ENCODE data around the gene RAB3IL1. TPM values are rescaled to one million over a fixed set of nuclear protein-coding genes. Genes with fewer than 3 reads are reported as not detected.

Gene RAB3IL1
- total and polyA plus RNA-seq, 9 of the 15 experiments (the other 6 are each of a cell fraction or from before 2014, with no cell fraction given) = 0.15 to 42.6 (median 15.5) TPM

GRCh38 chr11:61880031-61880430, 37.3 kb downstream of the RAB3IL1 start:
- H3K9me1 ChIP-seq (ENCODE audit: control insufficient read depth, insufficient read depth, low read length) = no peaks in the 10 kb centered on the region
- H3K4me1 ChIP-seq (replicated peaks in 1 of 2; ENCODE audit: control insufficient read depth in 2 of 2, insufficient read depth in 2 of 2, low read length in 2 of 2) = peaks cover 8 to 54% of the 10 kb centered on the region in 2 experiments; a peak in 4 of 5 replicates
- H3K27ac ChIP-seq (ENCODE audit: extremely low read depth, low read depth, low read length) = no peak overlapping the region
- H2AFZ ChIP-seq (ENCODE audit: low read depth, low read length) = no peak overlapping the region
- H3K4me3 ChIP-seq = no peak overlapping the region
- ChIA-PET CTCF (ENCODE audit: low intra/inter-chr PET ratio) (no interaction called here), POLR2A (interaction anchor here (0.8 to 1.9 kb wide), 7 partner anchors 8 to 252 kb away, joined by 3 to 4 read pairs (median 3); partner anchors contain the start of gene FTH1)
- H3K9ac ChIP-seq (ENCODE audit: insufficient read depth in 1 of 2, low read depth in 2 of 2, low read length in 2 of 2) = peak overlapping the region in 1 of 2 experiments; percentile 85; a peak in 2 of 4 replicates
- DNase-seq (ENCODE audit: extremely low read depth in 1 of 4, low spot score in 3 of 4) = no peak
- no peaks in the 10 kb centered on the region for H3K9me3 ChIP-seq (replicated peaks; ENCODE audit: control insufficient read depth, insufficient read depth, low read depth, low read length)
- peaks cover 30% of the 10 kb centered on the region; the same call in 2 of the 3 replicates for H3K36me3 ChIP-seq (ENCODE audit: control insufficient read depth, insufficient read depth, low read length)
- WGBS (ENCODE audit: insufficient coverage, low coverage, missing lambda C conversion rate) = 89% methylated on average over 11 of the region's 11 CpGs
- no peak for FAIRE-seq
- peaks cover 6% of the 10 kb centered on the region for H3K79me2 ChIP-seq (ENCODE audit: control insufficient read depth, insufficient read depth, low read length)
- no peak for TF ChIP-seq TFAM (CRISPR knock-in tag; conservative IDR thresholded peaks at IDR 0.05)
- no peak for TF ChIP-seq KHSRP (IDR thresholded peaks at IDR 0.05)
- no peak for TF ChIP-seq MECOM (CRISPR knock-in tag; IDR thresholded peaks at IDR 0.05)
- TF ChIP-seq GABPB2 (CRISPR knock-in tag; conservative IDR thresholded peaks at IDR 0.05) = no peak
- no peak for TF ChIP-seq RFX5 (IDR thresholded peaks at IDR 0.05; ENCODE audit: low read depth, low read length)
- no peak for TF ChIP-seq TBL1XR1 (IDR thresholded peaks at IDR 0.05; ENCODE audit: low read length in 2 of 2)
- TF ChIP-seq ZNF668 (CRISPR knock-in tag; IDR thresholded peaks at IDR 0.05) = no peak
- TF ChIP-seq PYGO2 (tag; IDR thresholded peaks at IDR 0.05) = no peak
- TF ChIP-seq ZNF740 (CRISPR knock-in tag; IDR thresholded peaks at IDR 0.05) = no peak
- no peak for TF ChIP-seq ZNF740 (tag; IDR thresholded peaks at IDR 0.05)
- no peak for TF ChIP-seq HOMEZ (CRISPR knock-in tag; IDR thresholded peaks at IDR 0.05)
- no peak for TF ChIP-seq SMAD3 (CRISPR knock-in tag; conservative IDR thresholded peaks at IDR 0.05)
- TF ChIP-seq CCAR2 (IDR thresholded peaks at IDR 0.05; ENCODE audit: low read depth, low read length) = no peak
- TF ChIP-seq KLF1 (tag; IDR thresholded peaks at IDR 0.05) = no peak
- no peak for TF ChIP-seq EZH2 (IDR thresholded peaks at IDR 0.05; ENCODE audit: borderline replicate concordance, low read depth, low read length)
- no peak for TF ChIP-seq CEBPZ (IDR thresholded peaks at IDR 0.05; ENCODE audit: borderline replicate concordance, low read depth, low read length)
- no peak overlapping the region for H3K4me2 ChIP-seq (ENCODE audit: insufficient read depth, low read length)
- BruUV-seq (replicated peaks) = no TSS peak
- no peaks in the 10 kb centered on the region for H3K27me3 ChIP-seq (ENCODE audit: control insufficient read depth in 2 of 2, insufficient read depth in 2 of 2, low read length in 2 of 2)
- intact Hi-C loops (cut with micrococcal nuclease) = no loop called here
- in situ Hi-C loops (cut with MboI) = no loop called here
- H4K20me1 ChIP-seq (replicated peaks; ENCODE audit: control insufficient read depth, insufficient read depth, low read length) = 0 out of 2 replicates have a peak, but pooled peaks cover 1% of the 10 kb centered on the region
- ATAC-seq = no peak

All from K562 (cell line).